HG03025 (cell line): ENCODE data around the gene UNC13A.

Source experiments
- ATAC-seq: cut with Tn5 transposase; IDR thresholded peaks from one replicate; pipeline ENCODE4 v1.9.1; 2021; ENCODE audit warnings: mild to moderate bottlenecking, moderate library complexity; ENCODE audit not compliant: unreplicated experiment, low FRiP score

Gene UNC13A

GRCh38 chr19:17711851-17712250 lies 23.7 kb upstream of the UNC13A start:
- no peak for ATAC-seq

- ATAC-seq, result no peak
Observed at GRCh38 chr19:17706750-17707181, 18.6 kb upstream of the UNC13A start.

- no peak for ATAC-seq
Observed at GRCh38 chr19:17703824-17704463, 15.8 kb upstream of the UNC13A start.

- ATAC-seq, result no peak
Observed at GRCh38 chr19:17695198-17695597, 7.0 kb upstream of the UNC13A start.

- no peak for ATAC-seq
Observed at GRCh38 chr19:17692566-17692965, 4.4 kb upstream of the UNC13A start.

GRCh38 chr19:17688853-17689595 lies 870 bp upstream of the UNC13A start:
- no peak for ATAC-seq

- no peak for ATAC-seq
Observed at GRCh38 chr19:17687141-17687856, 855 bp downstream of the UNC13A start.

GRCh38 chr19:17686592-17687024 lies 1.5 kb downstream of the UNC13A start:
- no peak for ATAC-seq

GRCh38 chr19:17686023-17686521 lies 2.1 kb downstream of the UNC13A start:
- ATAC-seq, result no peak

- no peak for ATAC-seq
Observed at GRCh38 chr19:17685451-17686022, 2.6 kb downstream of the UNC13A start.

GRCh38 chr19:17684256-17684655 lies 3.9 kb downstream of the UNC13A start:
- no peak for ATAC-seq

- ATAC-seq, result no peak
Observed at GRCh38 chr19:17683078-17683477, 5.1 kb downstream of the UNC13A start.

GRCh38 chr19:17682273-17682672 lies 5.9 kb downstream of the UNC13A start:
- ATAC-seq, result no peak

GRCh38 chr19:17681505-17682125 lies 6.5 kb downstream of the UNC13A start:
- ATAC-seq, result no peak

GRCh38 chr19:17680230-17680722 lies 7.9 kb downstream of the UNC13A start:
- ATAC-seq, result no peak

GRCh38 chr19:17679526-17680229 lies 8.5 kb downstream of the UNC13A start:
- ATAC-seq, result no peak

- ATAC-seq, result no peak
Observed at GRCh38 chr19:17678836-17679235, 9.3 kb downstream of the UNC13A start.

- no peak for ATAC-seq
Observed at GRCh38 chr19:17677002-17677401, 11.2 kb downstream of the UNC13A start.

- no peak for ATAC-seq
Observed at GRCh38 chr19:17676295-17676694, 11.9 kb downstream of the UNC13A start.
